H1 (cell line): Measurements from ENCODE around the gene MAPKAP1.

Experiments used
- EGR1 ChIP-seq: IDR thresholded peaks from 2 replicates; pipeline ENCODE4 v1.6.1; 2011; ENCODE audit warnings: low read depth, low read length, borderline replicate concordance
- EP300 ChIP-seq, 2 experiments: IDR thresholded peaks; 1 replicate in 1 of 2; 2 replicates in 1 of 2; pipeline ENCODE4 v1.6.1; 2011 to 2012; ENCODE audit warnings: low read depth in 2 of 2, low read length in 2 of 2, mild to moderate bottlenecking in 2 of 2, borderline replicate concordance in 1 of 2, inconsistent platforms in 1 of 2, moderate library complexity in 1 of 2
- EZH2 ChIP-seq: fragments of 200-600 bp; sonication (generic); IDR thresholded peaks from 2 replicates; pipeline ENCODE4 v1.7.1; 2012; ENCODE audit warnings: low read depth, mild to moderate bottlenecking, moderate library complexity, low read length, inconsistent platforms; ENCODE audit not compliant: severe bottlenecking
- GTF2F1 ChIP-seq: IDR thresholded peaks from 2 replicates; pipeline ENCODE4 v1.6.1; 2012; ENCODE audit warnings: low read depth, low read length, improper control_type of control experiment, borderline replicate concordance
- JUN ChIP-seq: IDR thresholded peaks from 2 replicates; pipeline ENCODE4 v1.6.1; 2011; ENCODE audit warnings: low read depth, mild to moderate bottlenecking, improper control_type of control experiment, low read length
- JUND ChIP-seq: IDR thresholded peaks from 2 replicates; pipeline ENCODE4 v1.6.1; 2011; ENCODE audit warnings: mild to moderate bottlenecking, improper control_type of control experiment, low read length
- POLR2AphosphoS5 ChIP-seq: IDR thresholded peaks from 2 replicates; pipeline ENCODE4 v1.6.1; 2011; ENCODE audit warnings: low read depth, low read length
- RNF2 ChIP-seq: fragments of 200-900, 300-1000 bp; sonication (generic); IDR thresholded peaks from 2 replicates; pipeline ENCODE4 v1.7.1; 2016; ENCODE audit warnings: borderline replicate concordance, low read depth, mild to moderate bottlenecking, antibody characterized with exemption, low read length; ENCODE audit not compliant: poor library complexity, severe bottlenecking; ENCODE audit errors: missing control alignments
- TF ChIP-seq, protein P1 (sequence below), 3 experiments: IDR thresholded peaks; 1 replicate in 2 of 3; 2 replicates in 1 of 3; pipeline versions ENCODE4 v1.5.1 to v1.6.1; 2011; ENCODE audit warnings: low read length in 3 of 3, mild to moderate bottlenecking in 3 of 3, inconsistent platforms in 2 of 3, low read depth in 1 of 3, moderate library complexity in 1 of 3; ENCODE audit not compliant: insufficient read depth in 1 of 3; ENCODE audit errors: control extremely low read depth in 1 of 3
- TF ChIP-seq, protein P2 (sequence below): IDR thresholded peaks from 2 replicates; pipeline ENCODE4 v1.6.1; 2011; ENCODE audit warnings: low read depth, mild to moderate bottlenecking, low read length; ENCODE audit not compliant: insufficient read depth

DNA sequence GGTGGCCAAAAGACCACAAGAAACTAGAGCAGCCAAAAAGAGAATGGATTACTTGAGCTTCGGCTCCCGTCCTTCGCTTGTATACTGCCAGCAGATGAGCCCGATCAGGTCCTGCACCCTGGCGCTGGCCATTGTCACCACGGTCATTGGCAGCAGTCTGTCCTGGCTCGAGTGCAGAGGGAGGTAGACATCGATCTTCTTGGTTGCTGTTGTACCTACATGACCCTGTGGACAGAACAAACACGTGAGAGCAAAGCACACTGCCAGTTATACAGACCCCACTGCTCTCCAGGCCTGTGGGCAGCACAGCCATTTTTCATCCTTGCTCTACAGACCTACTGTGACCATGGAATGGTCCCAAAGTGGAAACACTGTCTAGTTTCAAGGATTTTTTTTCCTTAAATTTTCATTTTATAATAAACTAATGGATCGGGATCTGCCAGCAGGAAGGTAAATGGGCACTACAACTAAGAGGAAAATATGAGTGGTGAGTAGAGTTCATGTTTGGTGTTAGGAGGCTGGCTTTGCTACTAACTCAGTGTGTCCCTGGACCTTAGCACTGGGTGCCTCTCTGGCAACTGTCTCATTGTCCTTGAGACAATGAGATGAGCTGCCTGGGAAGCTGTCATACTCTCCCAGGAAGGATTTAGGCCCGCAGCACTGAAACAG, 121.4 kb downstream of the MAPKAP1 start:
- TF ChIP-seq EGR1, result no peak
- TF ChIP-seq, protein P1, sequence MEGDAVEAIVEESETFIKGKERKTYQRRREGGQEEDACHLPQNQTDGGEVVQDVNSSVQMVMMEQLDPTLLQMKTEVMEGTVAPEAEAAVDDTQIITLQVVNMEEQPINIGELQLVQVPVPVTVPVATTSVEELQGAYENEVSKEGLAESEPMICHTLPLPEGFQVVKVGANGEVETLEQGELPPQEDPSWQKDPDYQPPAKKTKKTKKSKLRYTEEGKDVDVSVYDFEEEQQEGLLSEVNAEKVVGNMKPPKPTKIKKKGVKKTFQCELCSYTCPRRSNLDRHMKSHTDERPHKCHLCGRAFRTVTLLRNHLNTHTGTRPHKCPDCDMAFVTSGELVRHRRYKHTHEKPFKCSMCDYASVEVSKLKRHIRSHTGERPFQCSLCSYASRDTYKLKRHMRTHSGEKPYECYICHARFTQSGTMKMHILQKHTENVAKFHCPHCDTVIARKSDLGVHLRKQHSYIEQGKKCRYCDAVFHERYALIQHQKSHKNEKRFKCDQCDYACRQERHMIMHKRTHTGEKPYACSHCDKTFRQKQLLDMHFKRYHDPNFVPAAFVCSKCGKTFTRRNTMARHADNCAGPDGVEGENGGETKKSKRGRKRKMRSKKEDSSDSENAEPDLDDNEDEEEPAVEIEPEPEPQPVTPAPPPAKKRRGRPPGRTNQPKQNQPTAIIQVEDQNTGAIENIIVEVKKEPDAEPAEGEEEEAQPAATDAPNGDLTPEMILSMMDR (IDR thresholded peaks at IDR 0.05; ENCODE audit: control extremely low read depth in 1 of 3, insufficient read depth in 1 of 3, low read depth in 1 of 3, low read length in 3 of 3), result no peak
- no peak for TF ChIP-seq GTF2F1
- no peak for TF ChIP-seq EZH2
- no peak for TF ChIP-seq JUND
- TF ChIP-seq RNF2, result no peak
- TF ChIP-seq EP300 (IDR thresholded peaks at IDR 0.05; ENCODE audit: borderline replicate concordance in 1 of 2, low read depth in 2 of 2, low read length in 2 of 2), result no peak
- no peak for TF ChIP-seq JUN
- TF ChIP-seq POLR2AphosphoS5, result no peak
- TF ChIP-seq, protein P2, sequence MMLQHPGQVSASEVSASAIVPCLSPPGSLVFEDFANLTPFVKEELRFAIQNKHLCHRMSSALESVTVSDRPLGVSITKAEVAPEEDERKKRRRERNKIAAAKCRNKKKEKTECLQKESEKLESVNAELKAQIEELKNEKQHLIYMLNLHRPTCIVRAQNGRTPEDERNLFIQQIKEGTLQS, result no peak
